Measurements from ENCODE around the gene ZNF496. TPM values are rescaled to one million over a fixed set of nuclear protein-coding genes. Genes with fewer than 3 reads are reported as not detected.

Gene ZNF496
- polyA plus RNA-seq, 3 donors: 1.6 to 7.7 (median 2.4) TPM

DNA sequence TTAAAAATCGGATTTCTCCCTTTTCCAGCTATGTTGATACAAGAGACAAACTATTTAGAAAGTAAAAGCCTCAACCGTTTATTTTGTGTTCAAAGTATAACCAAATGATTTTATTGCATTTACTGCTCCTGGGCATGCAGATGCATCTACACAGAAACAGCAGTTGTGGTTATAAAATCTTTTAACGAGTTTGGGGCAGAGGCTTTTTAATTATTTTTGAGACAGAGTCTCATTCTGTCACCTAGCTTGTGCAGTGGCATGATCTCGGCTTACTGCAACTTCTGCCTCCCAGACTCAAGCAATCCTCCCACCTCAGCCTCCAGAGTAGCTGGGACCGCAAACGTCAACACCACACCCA is 33.6 kb downstream of the ZNF496 start:
- WGBS (ENCODE audit: insufficient coverage): 100% methylated on average over 3 of the region's 6 CpGs
- no peaks in the 10 kb centered on the region for H4K20me1 ChIP-seq (ENCODE audit: insufficient read depth, low read length)
- H3K4me1 ChIP-seq (ENCODE audit: control insufficient read depth in 1 of 2, insufficient read depth in 2 of 2, low read length in 2 of 2): no peaks in the 10 kb centered on the region
- no peak for DNase-seq
- Mint-ChIP-seq H3K4me3 (no peak overlapping the region), H3K27ac (peak overlapping the region in 1 of 7 donors; percentile 67), H3K27me3 (ENCODE audit: low read depth in 3 of 3) (peaks cover 0 to 4% (median 1%) of the 10 kb centered on the region in 3 donors), H3K4me1 (no peaks in the 10 kb centered on the region), H3K9me3 (peaks cover 0 to 2% (median 0%) of the 10 kb centered on the region in 7 donors), H3K36me3 (peaks cover 16 to 19% of the 10 kb centered on the region in 2 donors)
- intact Hi-C loops (cut with micrococcal nuclease): no loop called here
- no peaks in the 10 kb centered on the region for H3K9me3 ChIP-seq (replicated peaks in 1 of 2; ENCODE audit: control insufficient read depth in 1 of 2, insufficient read depth in 1 of 2, low read length in 2 of 2)
- no peak overlapping the region for H3K9ac ChIP-seq (ENCODE audit: insufficient read depth, low read length, poor library complexity, severe bottlenecking)
- H3K27ac ChIP-seq (ENCODE audit: low read depth in 1 of 2, low read length in 2 of 2): no peak overlapping the region
- no peak overlapping the region for H3K4me2 ChIP-seq (replicated peaks; ENCODE audit: extremely low read depth, low read length, poor library complexity, severe bottlenecking)
- TF ChIP-seq, protein P1, sequence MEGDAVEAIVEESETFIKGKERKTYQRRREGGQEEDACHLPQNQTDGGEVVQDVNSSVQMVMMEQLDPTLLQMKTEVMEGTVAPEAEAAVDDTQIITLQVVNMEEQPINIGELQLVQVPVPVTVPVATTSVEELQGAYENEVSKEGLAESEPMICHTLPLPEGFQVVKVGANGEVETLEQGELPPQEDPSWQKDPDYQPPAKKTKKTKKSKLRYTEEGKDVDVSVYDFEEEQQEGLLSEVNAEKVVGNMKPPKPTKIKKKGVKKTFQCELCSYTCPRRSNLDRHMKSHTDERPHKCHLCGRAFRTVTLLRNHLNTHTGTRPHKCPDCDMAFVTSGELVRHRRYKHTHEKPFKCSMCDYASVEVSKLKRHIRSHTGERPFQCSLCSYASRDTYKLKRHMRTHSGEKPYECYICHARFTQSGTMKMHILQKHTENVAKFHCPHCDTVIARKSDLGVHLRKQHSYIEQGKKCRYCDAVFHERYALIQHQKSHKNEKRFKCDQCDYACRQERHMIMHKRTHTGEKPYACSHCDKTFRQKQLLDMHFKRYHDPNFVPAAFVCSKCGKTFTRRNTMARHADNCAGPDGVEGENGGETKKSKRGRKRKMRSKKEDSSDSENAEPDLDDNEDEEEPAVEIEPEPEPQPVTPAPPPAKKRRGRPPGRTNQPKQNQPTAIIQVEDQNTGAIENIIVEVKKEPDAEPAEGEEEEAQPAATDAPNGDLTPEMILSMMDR (IDR thresholded peaks at IDR 0.05): no peak
- H3K27me3 ChIP-seq (ENCODE audit: control insufficient read depth in 2 of 2, insufficient read depth in 2 of 2, low read length in 2 of 2): no peaks in the 10 kb centered on the region
- H3K4me3 ChIP-seq (replicated peaks in 1 of 3; ENCODE audit: low read depth in 2 of 3, low read length in 3 of 3): no peak overlapping the region
- peaks cover 0 to 3% of the 10 kb centered on the region in 2 donors for H3K36me3 ChIP-seq (replicated peaks in 1 of 2; ENCODE audit: control insufficient read depth in 1 of 2, insufficient read depth in 2 of 2, low read length in 2 of 2)
- H3K79me2 ChIP-seq (ENCODE audit: insufficient read depth, low read length): no peaks in the 10 kb centered on the region
- H2AFZ ChIP-seq (ENCODE audit: insufficient read depth, low read depth, low read length, poor library complexity, severe bottlenecking): no peak overlapping the region

DNA sequence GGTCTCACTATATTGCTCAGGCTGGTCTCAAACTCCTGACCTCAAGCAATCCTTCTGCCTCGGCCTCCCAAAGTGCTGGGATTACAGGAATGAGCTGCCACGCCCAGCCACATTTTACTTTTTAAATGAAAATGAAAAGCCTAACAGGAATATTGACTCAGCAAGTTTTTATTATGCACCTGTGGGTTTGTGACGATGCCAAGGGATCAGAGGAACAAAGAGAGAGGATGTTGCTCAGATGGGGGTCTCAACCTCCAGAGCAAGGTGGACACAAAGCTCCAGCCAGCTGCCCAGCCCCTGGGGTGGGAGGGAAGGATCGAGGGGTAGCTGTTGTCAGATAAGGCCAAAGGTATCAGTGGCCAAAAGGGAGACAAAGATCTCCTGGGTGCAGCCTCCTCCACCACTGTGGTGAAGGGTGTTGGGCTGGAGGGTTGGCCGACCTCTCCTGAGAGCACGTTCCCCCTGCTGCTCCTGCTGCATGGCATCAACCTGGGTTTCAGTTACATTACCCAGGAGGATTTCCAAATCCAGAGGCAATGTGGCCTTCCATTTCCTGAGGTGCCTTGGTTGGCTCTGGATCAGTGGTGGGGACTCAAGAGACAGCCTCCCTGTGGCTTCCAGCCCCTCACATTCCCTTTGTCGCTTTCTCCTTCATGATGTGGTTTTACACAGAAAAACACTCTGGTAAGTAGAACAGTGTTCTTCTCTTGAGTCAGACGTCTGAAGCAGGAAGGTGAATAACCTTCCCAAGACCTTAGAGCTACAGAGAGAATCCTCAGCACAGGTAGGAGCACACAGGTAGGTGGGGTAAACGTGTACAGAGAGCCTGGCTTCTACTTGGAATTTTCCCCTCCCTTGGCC is 34.2 kb downstream of the ZNF496 start:
- Histone ChIP-seq H3K79me2 (ENCODE audit: insufficient read depth, low read length) (no peaks in the 10 kb centered on the region), H3K27me3 (ENCODE audit: control insufficient read depth in 2 of 2, insufficient read depth in 2 of 2, low read length in 2 of 2) (no peaks in the 10 kb centered on the region), H3K27ac (ENCODE audit: low read depth in 1 of 2, low read length in 2 of 2) (no peak overlapping the region), H3K9me3 (replicated peaks in 1 of 2; ENCODE audit: control insufficient read depth in 1 of 2, insufficient read depth in 1 of 2, low read length in 2 of 2) (no peaks in the 10 kb centered on the region), H3K4me2 (replicated peaks; ENCODE audit: extremely low read depth, low read length, poor library complexity, severe bottlenecking) (no peak overlapping the region), H4K20me1 (ENCODE audit: insufficient read depth, low read length) (no peaks in the 10 kb centered on the region), H3K4me1 (ENCODE audit: control insufficient read depth in 1 of 2, insufficient read depth in 2 of 2, low read length in 2 of 2) (no peaks in the 10 kb centered on the region), H3K36me3 (replicated peaks in 1 of 2; ENCODE audit: control insufficient read depth in 1 of 2, insufficient read depth in 2 of 2, low read length in 2 of 2) (peaks cover 0 to 3% of the 10 kb centered on the region in 2 donors), H2AFZ (ENCODE audit: insufficient read depth, low read depth, low read length, poor library complexity, severe bottlenecking) (no peak overlapping the region), H3K4me3 (replicated peaks in 1 of 3; ENCODE audit: low read depth in 2 of 3, low read length in 3 of 3) (no peak overlapping the region), H3K9ac (ENCODE audit: insufficient read depth, low read length, poor library complexity, severe bottlenecking) (no peak overlapping the region)
- no peak for DNase-seq
- Mint-ChIP-seq H3K4me3 (no peak overlapping the region), H3K36me3 (peaks cover 13 to 15% of the 10 kb centered on the region in 2 donors), H3K9me3 (peaks cover 0 to 2% (median 0%) of the 10 kb centered on the region in 7 donors), H3K4me1 (no peaks in the 10 kb centered on the region), H3K27ac (peak overlapping the region in 1 of 7 donors; percentile 47), H3K27me3 (ENCODE audit: low read depth in 3 of 3) (peaks cover 0 to 4% (median 1%) of the 10 kb centered on the region in 3 donors)
- TF ChIP-seq, protein P1 (IDR thresholded peaks at IDR 0.05): no peak
- 92% methylated on average over 4 of the region's 9 CpGs for WGBS (ENCODE audit: insufficient coverage)
- intact Hi-C loops (cut with micrococcal nuclease): no loop called here

Measured in CD14-positive monocyte (primary cell).